ENCODE data around the gene CPVL. TPM values are rescaled to one million over a fixed set of nuclear protein-coding genes. Genes with fewer than 3 reads are reported as not detected.

The CPVL gene
- total RNA-seq, 1 experiment from 2014 or later = not detected

DNA sequence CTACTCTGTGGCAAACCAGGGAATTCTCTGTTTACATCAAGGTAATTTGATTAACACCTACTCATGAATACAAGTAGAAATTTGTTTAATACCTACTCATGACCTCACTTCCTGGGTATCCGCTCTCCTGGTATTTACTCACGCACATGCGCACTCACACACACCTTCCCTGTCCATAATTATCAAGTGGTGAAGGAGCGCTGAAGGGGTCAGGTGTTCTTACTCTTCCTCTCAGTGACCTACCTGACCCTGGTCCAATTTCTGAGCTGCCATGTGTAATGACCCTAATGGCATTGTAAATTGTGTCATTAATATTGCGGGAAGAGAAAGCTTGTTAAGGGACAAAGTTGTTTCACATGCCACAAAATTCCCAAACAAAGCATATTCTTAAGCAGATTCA, 146.9 kb downstream of the CPVL start:
- DNase-seq (ENCODE audit: low read depth) = no peak
- in situ Hi-C loops (cut with HindIII; ENCODE audit: low pct_unique_long_range_greater_than_20kb, low sequenced_read_pairs) = no loop called here

DNA sequence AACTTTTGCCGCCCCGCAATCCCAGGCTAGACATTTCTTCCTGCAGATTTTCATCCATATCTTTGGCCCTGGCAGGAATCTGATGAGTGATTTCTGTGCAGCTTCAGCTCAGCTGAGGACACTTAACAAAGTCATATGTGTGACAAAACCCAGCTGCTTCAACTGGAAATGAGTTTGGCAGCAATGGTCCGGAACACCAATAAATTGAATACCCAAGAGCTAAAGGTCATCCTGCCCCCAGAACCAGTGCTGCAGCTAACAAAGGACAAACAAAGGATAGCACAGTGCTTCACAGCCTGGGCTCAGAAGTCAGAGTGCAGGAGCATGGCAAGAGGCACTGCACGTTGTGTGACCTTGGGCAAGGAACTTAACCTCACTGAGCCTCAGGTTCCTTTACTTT, 148.2 kb downstream of the CPVL start:
- DNase-seq (ENCODE audit: low read depth) = no peak
- in situ Hi-C loops (cut with HindIII; ENCODE audit: low pct_unique_long_range_greater_than_20kb, low sequenced_read_pairs) = no loop called here

DNA sequence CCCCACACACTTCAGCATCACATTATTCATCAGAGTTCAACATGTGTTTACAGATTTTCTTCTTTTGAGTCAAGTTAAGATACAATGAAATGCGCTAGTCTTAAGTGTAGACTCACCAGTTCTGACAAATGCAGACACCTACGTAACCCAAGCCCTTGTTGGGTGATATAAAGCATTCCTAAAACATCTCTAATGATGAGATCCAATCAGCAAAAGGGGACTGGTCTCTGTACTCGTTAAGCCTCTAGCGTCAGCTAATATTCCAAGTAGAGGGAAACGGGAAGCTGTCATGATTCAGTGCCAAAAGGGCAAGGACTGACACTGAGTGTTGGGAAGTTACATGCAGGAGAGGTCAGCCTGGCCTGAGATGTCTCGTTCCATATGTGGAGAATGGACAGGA, 149.5 kb downstream of the CPVL start:
- DNase-seq (ENCODE audit: low read depth) = no peak
- in situ Hi-C loops (cut with HindIII; ENCODE audit: low pct_unique_long_range_greater_than_20kb, low sequenced_read_pairs) = no loop called here

DNA sequence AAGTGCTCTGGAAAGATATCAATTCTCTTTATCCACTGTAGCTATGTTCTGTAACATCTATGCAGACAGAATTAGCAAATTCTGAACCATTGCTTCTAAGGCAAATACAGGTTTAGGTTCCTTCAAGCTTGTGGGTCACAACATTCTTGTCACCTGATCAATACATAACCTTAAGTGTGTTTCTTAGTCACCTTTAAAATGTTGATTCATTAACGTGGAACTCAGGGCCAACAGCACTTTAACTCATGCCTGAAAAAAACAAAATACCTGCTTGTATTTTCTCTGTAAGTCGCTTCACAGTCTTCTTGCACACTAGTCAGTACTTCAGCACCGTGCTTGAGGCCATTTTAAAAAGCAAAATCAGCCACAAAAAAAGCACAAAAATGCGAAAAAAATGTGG, 153.0 kb downstream of the CPVL start:
- no peak for DNase-seq (ENCODE audit: low read depth)

DNA sequence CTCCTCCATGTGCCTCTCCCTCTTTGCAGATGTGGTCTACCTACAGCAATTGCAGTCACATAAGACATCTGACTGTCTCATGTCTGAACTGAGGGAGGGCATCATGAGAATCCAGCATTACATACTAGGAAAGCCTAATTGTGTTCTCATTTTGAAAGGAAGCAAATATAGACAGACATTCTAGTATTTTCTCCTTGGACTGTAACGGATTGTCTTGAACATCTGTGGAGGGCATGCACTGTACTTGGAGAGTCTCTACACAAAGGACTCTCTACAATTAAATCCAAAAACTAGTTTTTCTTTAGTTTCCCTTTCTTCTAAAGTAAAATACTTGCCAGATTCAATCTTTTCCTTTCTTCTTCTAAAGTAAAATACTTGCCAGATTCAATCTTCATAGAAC, 153.5 kb downstream of the CPVL start:
- in situ Hi-C loops (cut with HindIII; ENCODE audit: low pct_unique_long_range_greater_than_20kb, low sequenced_read_pairs) = no loop called here
- no peak for DNase-seq (ENCODE audit: low read depth)

More for the DNA sequence above, 153.0 kb downstream of the CPVL start:
- in situ Hi-C loops (cut with HindIII; ENCODE audit: low pct_unique_long_range_greater_than_20kb, low sequenced_read_pairs) = no loop called here

DNA sequence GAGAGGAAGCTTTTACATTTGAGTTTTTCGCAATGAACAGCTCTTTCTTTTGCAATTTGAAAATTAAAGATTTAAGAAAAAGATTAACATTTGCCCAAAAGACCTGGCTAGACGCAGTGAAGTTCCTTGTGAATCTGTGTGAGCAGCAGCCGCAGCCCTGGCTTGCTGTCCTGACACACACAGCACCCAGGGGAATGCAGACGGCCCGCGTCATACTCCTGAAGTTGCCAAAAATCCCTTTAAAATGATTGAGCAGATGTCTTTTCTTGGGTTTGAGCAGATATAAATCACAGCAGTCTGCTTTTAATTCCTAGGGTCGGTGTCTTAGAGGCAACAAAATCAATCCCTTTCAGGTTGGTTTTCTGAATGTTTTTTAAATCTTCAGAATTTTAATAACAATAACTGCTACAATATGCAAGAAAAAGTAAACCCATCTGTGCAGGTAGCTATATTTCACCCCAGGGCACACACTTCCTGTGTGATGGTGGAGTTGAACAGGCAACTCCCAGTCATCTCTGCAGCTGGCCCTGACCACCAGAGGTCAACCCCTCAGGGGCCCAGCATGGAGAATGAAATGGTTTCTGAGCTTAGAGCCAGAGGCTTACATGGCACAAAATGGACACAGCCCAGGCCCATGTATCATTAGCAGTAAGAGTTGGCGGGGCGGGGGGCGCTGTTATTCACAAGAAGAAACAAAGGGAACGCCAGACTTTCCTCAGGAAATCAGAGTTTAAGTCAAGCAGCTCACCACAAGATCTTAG, 156.0 kb downstream of the CPVL start:
- in situ Hi-C loops (cut with HindIII; ENCODE audit: low pct_unique_long_range_greater_than_20kb, low sequenced_read_pairs) = no loop called here
- no peak for DNase-seq (ENCODE audit: low read depth)

DNA sequence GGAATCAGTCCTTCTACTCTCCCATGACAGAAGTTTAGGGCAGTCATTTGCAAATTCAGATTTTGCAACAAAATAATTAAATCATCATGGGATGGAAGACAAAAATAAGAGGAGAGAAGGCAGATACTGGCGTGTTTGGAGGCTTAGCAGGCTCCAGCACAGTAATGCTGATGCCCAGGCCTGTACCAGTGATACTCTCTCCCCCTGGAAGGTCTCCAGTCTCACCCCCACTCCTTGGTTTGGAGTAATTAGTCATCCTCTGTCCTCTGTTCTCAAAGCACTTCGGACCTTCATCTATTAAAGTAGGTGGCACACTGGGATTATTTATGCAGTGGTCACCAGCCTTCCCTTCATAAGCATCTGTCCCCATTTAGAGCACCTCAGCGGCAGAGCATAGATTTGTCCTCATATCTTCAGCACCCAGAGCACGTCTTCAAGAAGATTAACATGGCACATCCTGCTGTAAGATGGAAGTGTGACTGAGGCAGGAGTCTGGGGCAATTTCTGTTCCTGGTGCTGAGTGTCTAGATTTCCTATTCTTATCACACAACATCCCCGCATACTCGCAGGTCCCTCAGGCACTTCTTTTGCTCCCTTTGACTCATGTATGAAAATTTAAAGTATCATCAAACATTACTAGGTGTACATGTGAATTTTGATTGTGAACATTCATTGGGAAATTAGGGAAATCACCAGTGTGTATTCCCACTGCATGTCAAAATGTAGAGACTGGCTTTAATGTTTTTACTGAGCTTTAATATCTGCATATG, 156.9 kb downstream of the CPVL start:
- in situ Hi-C loops (cut with HindIII; ENCODE audit: low pct_unique_long_range_greater_than_20kb, low sequenced_read_pairs) = no loop called here
- DNase-seq (ENCODE audit: low read depth) = no peak

DNA sequence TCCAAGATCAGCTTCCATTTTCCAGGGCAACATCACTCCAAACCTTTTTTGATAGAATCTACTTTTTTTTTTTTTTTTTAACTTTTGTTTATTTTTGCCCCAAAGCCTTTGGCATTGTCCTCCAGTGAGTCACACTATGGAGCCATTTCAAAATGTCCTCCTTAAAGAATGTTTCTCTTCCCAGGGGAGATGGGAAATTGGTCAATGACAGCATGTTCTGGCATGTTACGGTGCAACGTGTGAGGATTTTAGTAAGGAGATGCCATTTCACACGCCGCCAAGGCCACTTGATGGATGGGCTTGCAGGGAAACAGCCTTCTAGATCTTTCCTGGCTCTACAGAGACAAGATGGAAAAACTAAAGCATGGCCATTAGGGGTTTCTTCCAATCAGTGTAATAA, 157.5 kb downstream of the CPVL start:
- in situ Hi-C loops (cut with HindIII; ENCODE audit: low pct_unique_long_range_greater_than_20kb, low sequenced_read_pairs) = no loop called here
- DNase-seq (ENCODE audit: low read depth) = no peak

DNA sequence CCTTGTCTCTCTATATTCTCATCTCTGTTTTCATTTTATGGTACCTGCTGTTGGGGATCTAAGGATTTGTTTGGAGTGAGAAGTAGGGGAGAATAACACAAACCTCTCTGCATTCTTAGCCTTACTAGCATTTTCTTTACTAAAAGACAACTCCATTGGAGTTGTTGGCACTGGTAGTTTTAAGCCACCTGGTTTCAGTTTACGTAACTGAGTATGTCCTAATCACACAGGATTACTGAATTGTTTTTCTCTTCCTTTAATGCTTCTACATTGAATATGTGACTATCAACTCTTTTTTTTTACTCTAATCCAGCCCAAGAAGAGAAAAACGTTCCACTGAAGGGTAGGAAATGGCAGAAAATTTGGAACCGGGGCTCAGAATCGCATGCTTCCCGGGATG, 158.2 kb downstream of the CPVL start:
- DNase-seq (ENCODE audit: low read depth) = no peak
- in situ Hi-C loops (cut with HindIII; ENCODE audit: low pct_unique_long_range_greater_than_20kb, low sequenced_read_pairs) = no loop called here

DNA sequence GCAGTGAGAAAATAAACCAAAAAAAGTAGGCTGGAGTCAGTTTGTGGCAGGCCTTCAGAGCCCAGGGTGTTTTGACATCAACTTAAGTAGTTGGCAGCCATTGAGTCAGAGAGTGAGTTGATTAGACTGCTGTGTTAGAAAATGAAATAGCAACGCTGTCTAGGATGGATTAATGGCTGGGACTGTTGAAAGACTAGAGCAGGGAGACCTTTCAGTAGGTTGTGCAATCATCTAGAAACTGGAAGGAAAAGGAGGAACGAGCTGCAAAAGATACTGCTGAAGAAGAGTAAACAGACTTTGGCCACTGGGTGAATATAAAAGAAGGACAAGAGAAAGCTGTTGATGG, 159.6 kb downstream of the CPVL start:
- in situ Hi-C loops (cut with HindIII; ENCODE audit: low pct_unique_long_range_greater_than_20kb, low sequenced_read_pairs) = no loop called here
- DNase-seq (ENCODE audit: low read depth) = no peak

DNA sequence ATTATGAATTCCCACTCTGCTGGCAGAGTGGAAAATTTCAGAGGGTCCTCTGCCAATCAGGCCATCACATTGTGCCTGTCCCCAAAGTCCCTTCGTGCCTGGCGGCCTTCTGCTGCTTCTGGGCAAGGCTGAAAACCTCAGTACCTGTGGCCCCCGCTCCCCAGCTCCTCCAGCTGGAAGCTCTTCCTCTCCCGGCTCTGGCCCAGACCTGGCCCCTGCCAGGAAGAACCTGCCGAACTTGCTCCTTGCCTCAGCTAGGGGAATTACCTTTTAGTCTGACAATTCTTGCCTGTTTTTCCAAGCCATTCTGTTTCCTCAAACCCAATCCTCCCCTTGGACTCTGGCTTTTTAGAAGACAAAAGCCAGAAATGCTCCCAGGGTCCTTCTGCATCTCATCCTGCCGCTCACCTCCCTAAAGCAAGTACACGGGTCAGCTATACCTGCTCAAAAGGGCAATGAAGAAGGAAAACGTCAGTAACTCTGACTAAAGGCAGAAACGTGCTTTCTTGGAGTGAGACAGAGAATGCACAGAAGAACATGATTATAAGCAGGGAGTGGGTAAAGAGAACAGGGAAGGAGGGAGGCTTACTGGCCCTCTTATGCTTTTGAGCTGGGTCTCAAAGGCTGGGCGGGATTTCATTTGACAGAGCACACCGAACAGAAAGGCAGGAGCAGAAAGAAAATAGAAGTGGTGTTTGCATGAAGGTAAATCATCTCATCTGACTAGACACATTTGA, 160.1 kb downstream of the CPVL start:
- DNase-seq (ENCODE audit: low read depth) = no peak
- in situ Hi-C loops (cut with HindIII; ENCODE audit: low pct_unique_long_range_greater_than_20kb, low sequenced_read_pairs) = no loop called here

DNA sequence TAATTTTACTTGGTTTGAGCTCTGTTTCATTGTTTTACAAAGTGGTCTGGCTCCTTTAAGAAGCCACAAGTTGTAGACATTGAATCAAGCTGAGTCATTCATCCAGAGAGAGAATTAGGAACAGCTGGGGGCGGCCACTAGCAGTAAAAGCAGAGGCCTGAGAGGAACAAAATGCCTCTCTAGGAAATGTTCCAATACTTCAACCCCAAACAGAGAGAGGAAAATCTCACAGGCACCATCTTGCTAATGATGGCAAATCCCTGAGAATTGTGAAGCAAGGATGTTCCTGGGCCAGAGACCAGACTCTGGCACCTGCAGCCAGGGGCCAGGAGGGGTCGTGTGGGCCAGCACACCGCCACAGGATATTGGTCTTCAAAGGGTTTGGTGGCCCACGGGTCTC, 161.7 kb downstream of the CPVL start:
- in situ Hi-C loops (cut with HindIII; ENCODE audit: low pct_unique_long_range_greater_than_20kb, low sequenced_read_pairs) = no loop called here

DNA sequence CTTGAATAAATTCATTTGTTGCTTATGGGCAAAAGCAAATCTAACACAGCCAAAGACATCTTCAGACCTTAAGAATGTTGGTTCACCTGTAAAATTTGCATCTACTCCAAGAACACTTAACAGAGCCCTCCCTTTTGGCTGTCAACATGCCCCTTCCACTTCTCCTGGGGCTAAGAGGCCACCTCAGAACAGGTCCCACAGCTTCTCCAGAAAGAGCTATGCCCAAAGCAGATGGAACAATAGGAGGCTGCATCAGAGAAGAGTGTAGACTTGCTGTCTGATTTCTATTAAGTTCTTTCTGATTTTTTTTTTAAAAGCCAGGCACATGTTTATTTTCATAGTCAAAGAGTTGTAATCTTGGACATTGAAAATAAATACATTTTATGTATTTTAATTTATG, 162.1 kb downstream of the CPVL start:
- DNase-seq (ENCODE audit: low read depth) = no peak
- in situ Hi-C loops (cut with HindIII; ENCODE audit: low pct_unique_long_range_greater_than_20kb, low sequenced_read_pairs) = no loop called here

More for the DNA sequence above, 161.7 kb downstream of the CPVL start:
- peak; percentile 29 for DNase-seq (ENCODE audit: low read depth)

DNA sequence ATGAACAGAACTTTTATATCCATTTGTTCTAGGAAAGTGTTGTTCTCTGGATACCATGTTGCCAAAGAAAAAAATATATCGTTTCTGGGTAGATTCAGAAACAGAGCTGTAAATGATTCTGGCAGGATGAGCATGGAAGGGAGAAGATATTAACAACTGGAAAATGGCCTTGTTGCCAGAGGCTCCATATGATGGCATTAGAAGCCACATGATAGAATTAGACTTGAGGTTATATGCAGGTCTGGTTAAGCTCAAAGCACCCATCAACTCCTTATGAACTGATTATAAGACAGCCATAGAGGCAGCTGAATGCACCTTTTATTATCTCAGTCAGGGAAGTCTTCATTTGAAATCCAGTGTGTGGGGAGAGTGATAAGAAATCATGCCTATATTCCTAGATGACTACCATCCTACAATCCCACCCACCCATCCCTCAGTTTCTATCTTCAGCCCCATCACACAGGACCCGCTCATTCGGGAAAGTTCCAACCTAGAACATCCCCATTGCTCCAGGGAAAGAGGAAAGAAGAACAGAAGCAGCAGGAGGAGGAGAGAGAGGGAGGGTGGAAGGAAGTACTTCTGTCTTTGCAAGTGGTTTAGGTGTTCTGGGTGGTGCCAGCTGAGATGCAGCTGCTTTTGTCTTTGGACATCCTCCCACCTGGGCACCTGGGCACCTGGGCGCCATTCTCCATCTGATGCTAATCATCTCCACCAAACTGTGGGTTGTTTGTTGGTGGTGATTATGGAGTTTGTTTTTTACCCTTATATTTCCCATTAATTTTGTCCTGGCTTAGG, 162.7 kb downstream of the CPVL start:
- DNase-seq (ENCODE audit: low read depth) = no peak
- in situ Hi-C loops (cut with HindIII; ENCODE audit: low pct_unique_long_range_greater_than_20kb, low sequenced_read_pairs) = no loop called here

DNA sequence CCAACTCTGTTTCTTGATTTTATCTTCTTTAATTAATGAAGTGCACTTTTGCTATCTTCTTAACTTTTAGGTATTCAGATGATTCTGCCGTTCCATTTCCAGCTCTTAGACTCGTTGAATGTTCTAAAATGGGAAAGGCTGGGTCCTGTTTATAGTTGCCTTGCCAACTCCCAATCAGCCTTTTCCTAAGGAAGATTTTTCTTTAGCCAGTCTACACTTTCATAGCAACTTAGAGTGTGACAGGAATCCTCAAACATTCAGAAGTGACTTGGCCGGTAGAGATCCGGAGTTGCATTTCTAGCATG, 165.2 kb downstream of the CPVL start:
- in situ Hi-C loops (cut with HindIII; ENCODE audit: low pct_unique_long_range_greater_than_20kb, low sequenced_read_pairs) = no loop called here
- no peak for DNase-seq (ENCODE audit: low read depth)

DNA sequence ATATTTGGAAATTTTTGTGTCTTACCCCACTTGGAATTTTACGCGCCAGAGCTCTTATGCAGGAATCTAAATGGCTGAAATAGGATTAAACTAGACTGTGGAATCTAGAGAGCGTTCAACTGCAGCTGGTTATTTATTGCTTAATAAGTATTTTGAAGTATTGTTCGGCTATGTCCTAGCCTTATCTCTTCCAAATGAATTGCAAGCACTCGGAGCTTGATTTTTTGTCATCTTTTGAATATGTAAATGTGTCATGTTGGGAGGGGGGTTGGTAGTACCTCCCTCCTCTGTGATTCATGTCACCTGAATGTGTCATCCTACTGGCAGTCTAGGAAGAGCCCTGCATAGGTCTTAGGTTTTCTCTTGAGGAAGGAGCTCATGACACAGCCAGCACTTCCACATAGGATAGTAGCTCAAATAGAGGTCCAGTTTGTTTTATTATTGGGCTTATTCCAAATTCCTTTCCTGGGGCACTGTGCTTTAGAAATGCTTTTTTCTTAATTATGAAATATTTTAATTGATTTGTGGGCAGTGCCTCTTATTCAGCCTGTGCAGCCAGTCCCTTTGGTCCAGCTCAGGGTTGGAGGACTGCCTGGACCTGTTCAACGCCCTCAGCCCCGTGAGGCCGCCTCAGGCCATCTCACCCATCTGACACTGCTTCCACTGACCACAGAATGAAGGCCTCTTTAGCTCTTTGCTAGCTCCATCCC, 165.7 kb downstream of the CPVL start:
- in situ Hi-C loops (cut with HindIII; ENCODE audit: low pct_unique_long_range_greater_than_20kb, low sequenced_read_pairs) = no loop called here
- DNase-seq (ENCODE audit: low read depth) = no peak

DNA sequence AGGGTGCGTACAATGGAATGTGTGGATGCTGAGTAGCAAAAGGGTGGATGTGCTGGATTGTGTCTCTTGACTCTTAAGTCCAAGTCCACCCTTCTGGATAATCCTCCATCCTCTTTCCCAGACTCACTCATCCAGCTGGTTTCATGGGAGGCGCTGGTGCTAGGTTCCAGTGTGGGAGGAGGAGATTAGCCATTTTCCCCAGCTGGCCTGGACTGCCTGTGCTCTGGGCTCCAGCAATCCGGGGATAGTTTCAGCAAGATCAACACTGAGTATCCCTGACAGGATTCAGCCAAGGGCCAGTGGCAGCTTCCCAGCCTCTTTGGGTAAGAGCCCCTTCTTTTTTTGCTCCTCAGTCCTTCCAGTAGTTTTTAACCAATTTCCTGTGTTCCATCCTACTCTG, 166.6 kb downstream of the CPVL start:
- no peak for DNase-seq (ENCODE audit: low read depth)
- in situ Hi-C loops (cut with HindIII; ENCODE audit: low pct_unique_long_range_greater_than_20kb, low sequenced_read_pairs) = no loop called here

DNA sequence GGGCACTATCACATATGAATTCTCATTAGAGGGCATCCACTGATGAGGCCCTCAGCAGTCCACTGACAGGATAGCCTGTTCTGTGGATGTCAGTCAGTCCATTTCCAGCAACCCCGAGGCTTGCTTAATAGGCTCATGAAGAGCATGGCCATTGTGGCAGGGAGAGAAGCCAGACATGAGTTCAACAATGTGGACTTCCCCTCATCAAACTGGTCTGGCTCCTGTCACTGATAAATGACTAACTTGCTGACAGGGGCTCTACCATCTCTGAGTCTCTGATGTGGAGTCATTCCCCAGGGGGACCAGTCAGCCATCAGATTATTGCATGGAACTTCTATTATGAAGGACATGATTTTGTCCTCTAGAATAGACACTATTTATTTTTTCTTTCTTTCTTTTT, 168.5 kb downstream of the CPVL start:
- in situ Hi-C loops (cut with HindIII; ENCODE audit: low pct_unique_long_range_greater_than_20kb, low sequenced_read_pairs) = no loop called here
- DNase-seq (ENCODE audit: low read depth) = no peak

Data from Caki2 (cell line).